Measurements from ENCODE around the gene STK25.

- TF ChIP-seq CTCF (IDR thresholded peaks at IDR 0.05; ENCODE audit: control extremely low read depth in 1 of 3, insufficient read depth in 1 of 3, low read depth in 1 of 3, low read length in 3 of 3) (no peak), SUZ12 (IDR thresholded peaks at IDR 0.05; ENCODE audit: low read length) (no peak), EZH2 (IDR thresholded peaks at IDR 0.05; ENCODE audit: low read depth, low read length, severe bottlenecking) (no peak), JUN (IDR thresholded peaks at IDR 0.05; ENCODE audit: low read depth, low read length) (no peak), POLR2A (IDR thresholded peaks at IDR 0.05; ENCODE audit: control extremely low read depth in 1 of 2, low read depth in 2 of 2, low read length in 2 of 2) (no peak), ATF3 (IDR thresholded peaks at IDR 0.05; ENCODE audit: insufficient read depth, low read depth, low read length) (no peak), SRF (IDR thresholded peaks at IDR 0.05; ENCODE audit: low read depth, low read length) (no peak), ZNF274 (IDR thresholded peaks at IDR 0.05; ENCODE audit: borderline replicate concordance, extremely low read depth, low read length) (no peak), EP300 (IDR thresholded peaks at IDR 0.05; ENCODE audit: borderline replicate concordance in 1 of 2, low read depth in 2 of 2, low read length in 2 of 2) (no peak)
Observed at GRCh38 chr2:241498115-241499070, 10.0 kb downstream of the STK25 start.
